Cardiac septum (tissue), 1 donor: Measurements from ENCODE around the gene SEC23IP. TPM values are rescaled to one million over a fixed set of nuclear protein-coding genes. Genes with fewer than 3 reads are reported as not detected.

Experiments
- DNase-seq: peaks from one replicate; pipeline ENCODE4 v3.0.0-alpha.2; 2020; ENCODE audit warnings: low spot score
- intact Hi-C: fragments of 100-400 bp; cut with DNase I; formaldehyde crosslinking; loops from one replicate; pipeline ENCODE4 v1.14.0; 2022
- microRNA-seq: library from miRNA; unstranded; fragments of <30 nt; microRNA quantifications from one replicate; pipeline ENCODE4 v1.2.0, GENCODE V29; 2020
- total RNA-seq: library from RNA; stranded (reverse); fragmentation: NEBNext Ultra II Directional; extraction: Animal tissue kit (Norgen Biotek cat#: 25700); gene quantifications from one replicate; pipeline ENCODE4 v1.2.1, GENCODE V29; 2021
- donor health status: DM: no; HTN: no; CAD: no.

SEC23IP gene
- total RNA-seq, 1 donor from 2014 or later: 30.7 TPM

- no peak for DNase-seq
- intact Hi-C loops: no loop called here
These were observed 98.5 kb downstream of the SEC23IP start for GRCh38 chr10:119991066-119991465.

DNA sequence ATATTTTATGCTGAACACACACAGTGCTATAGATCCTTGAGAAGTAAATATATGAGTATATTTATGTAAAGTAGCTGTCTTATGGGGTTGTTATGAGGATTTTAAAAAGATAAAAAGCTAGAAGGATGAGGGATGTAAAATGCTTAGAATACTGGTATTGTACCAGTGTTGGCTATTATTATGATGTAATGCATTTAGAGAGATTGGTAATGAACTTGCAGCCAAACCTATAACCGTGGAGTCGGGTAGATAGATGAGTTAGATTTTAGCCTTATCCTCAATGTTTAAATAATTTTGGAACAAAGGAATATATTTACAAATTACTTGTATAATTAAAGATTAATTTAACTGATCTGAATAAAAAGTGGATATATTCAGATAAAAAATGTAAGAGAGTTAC is 99.3 kb downstream of the SEC23IP start:
- DNase-seq: no peak
- intact Hi-C loops: no loop called here

Small RNA genes lying within 50 kb of the gene (microRNA-seq; reads per million reads assigned to microRNA genes)
- gene MIR4682: not detected

Other genes starting within 250 kb of the SEC23IP start
- gene BAG3, start 241.3 kb upstream of the SEC23IP start, total RNA-seq: 172 TPM
- 20.2 TPM for gene INPP5F, start 166.7 kb upstream of the SEC23IP start, total RNA-seq
- 30.3 TPM for gene MCMBP, start 19.9 kb upstream of the SEC23IP start, total RNA-seq